Endodermal cell (in vitro differentiated cells): ENCODE results near the gene NBAS. TPM values are rescaled to one million over a fixed set of nuclear protein-coding genes. Genes with fewer than 3 reads are reported as not detected.

Experiments used
- DNase-seq: peaks from one replicate; pipeline ENCODE4 v3.0.0-alpha.2; 2017
- H3K27ac ChIP-seq: 2 replicates; pipeline ENCODE4 v1.5.1; 2013; ENCODE audit warnings: mild to moderate bottlenecking, low read depth, low read length, moderate library complexity
- H3K27me3 ChIP-seq: 2 replicates; pipeline ENCODE4 v1.6.1; 2013; ENCODE audit warnings: mild to moderate bottlenecking, low read length, moderate library complexity; ENCODE audit not compliant: insufficient read depth, control insufficient read depth, poor library complexity, severe bottlenecking
- H3K36me3 ChIP-seq: 2 replicates; pipeline ENCODE4 v1.7.0; 2013; ENCODE audit warnings: mild to moderate bottlenecking, low read length, moderate library complexity; ENCODE audit not compliant: control insufficient read depth, insufficient read depth
- H3K4me1 ChIP-seq: one replicate; pipeline ENCODE4 v1.7.0; 2013; ENCODE audit warnings: low read length; ENCODE audit not compliant: control insufficient read depth, insufficient read depth
- H3K4me3 ChIP-seq: 2 replicates; pipeline ENCODE4 v1.5.1; 2013; ENCODE audit warnings: mild to moderate bottlenecking, low read length, moderate library complexity
- H3K9ac ChIP-seq: 2 replicates; pipeline ENCODE4 v1.6.1; 2013; ENCODE audit warnings: mild to moderate bottlenecking, low read length, moderate library complexity; ENCODE audit not compliant: poor library complexity, severe bottlenecking; ENCODE audit errors: extremely low read depth
- H3K9me3 ChIP-seq: 2 replicates; pipeline ENCODE4 v1.6.1; 2013; ENCODE audit warnings: mild to moderate bottlenecking, low read length, moderate library complexity; ENCODE audit not compliant: control insufficient read depth
- H3K27ac Mint-ChIP-seq: 2 replicates; pipeline ENCODE4 v1.8.0; 2020; ENCODE audit warnings: mixed read lengths
- H3K27me3 Mint-ChIP-seq: 2 replicates; pipeline ENCODE4 v1.8.0; 2021; ENCODE audit warnings: mild to moderate bottlenecking, mixed read lengths; ENCODE audit not compliant: insufficient read depth
- H3K36me3 Mint-ChIP-seq: 2 replicates; pipeline ENCODE4 v1.8.0; 2020; ENCODE audit warnings: low read depth, mixed read lengths
- H3K4me1 Mint-ChIP-seq: 2 replicates; pipeline ENCODE4 v1.8.0; 2020; ENCODE audit warnings: mixed read lengths
- H3K4me3 Mint-ChIP-seq: 2 replicates; pipeline ENCODE4 v1.8.0; 2020; ENCODE audit warnings: mild to moderate bottlenecking, moderate library complexity, mixed read lengths
- H3K9me3 Mint-ChIP-seq: 2 replicates; pipeline ENCODE4 v1.8.0; 2020; ENCODE audit warnings: mild to moderate bottlenecking, mixed read lengths
- WGBS, 2 experiments: methylation state at CpG; one replicate each; pipeline versions ENCODE4 v1.1.5 to v1.1.7; 2013; ENCODE audit warnings: missing lambda C conversion rate in 2 of 2, mixed read lengths in 1 of 2; ENCODE audit not compliant: insufficient coverage in 1 of 2, insufficient read length in 1 of 2; 5-methylcytosine and 5-hydroxymethylcytosine counted together
- total RNA-seq, 2 donors: library from RNA; stranded (reverse); fragmentation: NEBNext Ultra II Directional in 1 of 2; extraction: Animal tissue kit (Norgen Biotek cat#: 25700) in 1 of 2; gene quantifications; 2 replicates in 1 of 2; 3 replicates in 1 of 2; pipeline ENCODE4 v1.2.1, GENCODE V29; 2021
- TF ChIP-seq, protein P1 (sequence below): fragments of 200-600 bp; sonication (generic); conservative IDR thresholded peaks from 2 replicates; pipeline ENCODE4 v1.5.0; 2021; ENCODE audit warnings: antibody characterized with exemption, mild to moderate bottlenecking

NBAS gene
- total RNA-seq, 2 donors from 2014 or later: 47.4 to 54.7 TPM

DNA sequence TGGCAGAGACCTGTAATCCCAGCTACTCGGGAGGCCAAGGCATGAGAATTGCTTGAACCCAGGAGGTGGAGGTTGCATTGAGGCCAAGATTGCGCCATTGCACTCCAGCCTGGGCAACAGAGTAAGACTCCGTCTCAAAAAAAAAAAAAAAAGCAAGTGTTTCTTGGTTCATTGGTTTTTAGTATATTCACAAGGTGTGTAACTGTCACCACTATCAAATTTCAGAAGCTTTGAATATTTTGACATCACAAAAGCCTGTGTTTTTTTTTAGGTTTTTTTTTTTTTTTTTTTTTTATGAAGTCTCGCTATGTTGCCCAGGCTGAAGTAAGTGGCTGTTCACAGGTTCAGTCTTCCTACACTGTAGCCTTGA, 47.2 kb upstream of the NBAS start:
- WGBS, 2 experiments: 96 to 100% methylated on average over 1 to 4 of the region's 4 CpGs
- peaks cover 17% of the 10 kb centered on the region for H3K9me3 Mint-ChIP-seq
- no peak overlapping the region for H3K4me3 Mint-ChIP-seq
- TF ChIP-seq, protein P1, sequence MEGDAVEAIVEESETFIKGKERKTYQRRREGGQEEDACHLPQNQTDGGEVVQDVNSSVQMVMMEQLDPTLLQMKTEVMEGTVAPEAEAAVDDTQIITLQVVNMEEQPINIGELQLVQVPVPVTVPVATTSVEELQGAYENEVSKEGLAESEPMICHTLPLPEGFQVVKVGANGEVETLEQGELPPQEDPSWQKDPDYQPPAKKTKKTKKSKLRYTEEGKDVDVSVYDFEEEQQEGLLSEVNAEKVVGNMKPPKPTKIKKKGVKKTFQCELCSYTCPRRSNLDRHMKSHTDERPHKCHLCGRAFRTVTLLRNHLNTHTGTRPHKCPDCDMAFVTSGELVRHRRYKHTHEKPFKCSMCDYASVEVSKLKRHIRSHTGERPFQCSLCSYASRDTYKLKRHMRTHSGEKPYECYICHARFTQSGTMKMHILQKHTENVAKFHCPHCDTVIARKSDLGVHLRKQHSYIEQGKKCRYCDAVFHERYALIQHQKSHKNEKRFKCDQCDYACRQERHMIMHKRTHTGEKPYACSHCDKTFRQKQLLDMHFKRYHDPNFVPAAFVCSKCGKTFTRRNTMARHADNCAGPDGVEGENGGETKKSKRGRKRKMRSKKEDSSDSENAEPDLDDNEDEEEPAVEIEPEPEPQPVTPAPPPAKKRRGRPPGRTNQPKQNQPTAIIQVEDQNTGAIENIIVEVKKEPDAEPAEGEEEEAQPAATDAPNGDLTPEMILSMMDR: no peak
- H3K36me3 Mint-ChIP-seq: peaks cover 76% of the 10 kb centered on the region
- no peak overlapping the region for H3K4me3 ChIP-seq
- H3K4me1 Mint-ChIP-seq: no peaks in the 10 kb centered on the region
- H3K4me1 ChIP-seq: no peaks in the 10 kb centered on the region
- no peaks in the 10 kb centered on the region for H3K27me3 Mint-ChIP-seq
- DNase-seq: no peak
- no peak overlapping the region for H3K9ac ChIP-seq
- no peak overlapping the region for H3K27ac ChIP-seq
- H3K36me3 ChIP-seq: peaks cover 77% of the 10 kb centered on the region
- peaks cover 18% of the 10 kb centered on the region for H3K9me3 ChIP-seq
- H3K27me3 ChIP-seq: no peaks in the 10 kb centered on the region
- no peak overlapping the region for H3K27ac Mint-ChIP-seq

DNA sequence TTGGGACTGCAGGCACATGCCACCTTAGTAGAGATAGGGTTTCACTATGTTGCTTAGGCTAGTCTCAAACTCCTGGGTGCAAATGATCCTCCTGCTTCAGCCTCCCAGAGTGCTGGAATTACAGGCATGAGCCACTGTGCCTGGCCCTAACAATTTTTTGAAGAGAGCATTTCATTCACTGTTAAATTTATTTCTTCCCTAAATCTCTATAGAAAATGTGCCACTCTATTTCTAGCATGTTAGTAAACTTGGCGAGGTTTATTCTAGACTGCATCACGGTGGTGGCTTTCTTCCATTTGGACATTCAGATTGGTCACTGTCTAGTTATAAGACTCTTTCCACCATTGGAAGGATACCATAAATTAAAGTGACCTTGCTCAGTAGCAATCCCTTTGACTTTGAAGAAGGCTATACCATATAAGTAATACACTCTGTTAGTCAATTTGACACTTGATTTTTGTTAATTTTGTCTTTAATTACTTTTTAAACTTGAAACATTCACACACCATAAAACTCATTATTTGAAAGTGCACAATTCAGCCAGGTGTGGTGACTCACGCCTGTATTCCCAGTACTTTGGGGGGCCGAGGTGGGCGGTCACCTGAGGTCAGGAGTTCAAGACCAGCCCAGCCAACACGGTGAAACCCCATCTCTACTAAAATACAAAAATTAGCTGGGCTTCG, 46.7 kb upstream of the NBAS start:
- Histone ChIP-seq H3K36me3 (peaks cover 78% of the 10 kb centered on the region), H3K27ac (no peak overlapping the region), H3K27me3 (no peaks in the 10 kb centered on the region), H3K9ac (no peak overlapping the region), H3K4me1 (no peaks in the 10 kb centered on the region), H3K4me3 (no peak overlapping the region), H3K9me3 (peaks cover 13% of the 10 kb centered on the region)
- H3K9me3 Mint-ChIP-seq: peaks cover 12% of the 10 kb centered on the region
- no peaks in the 10 kb centered on the region for H3K4me1 Mint-ChIP-seq
- TF ChIP-seq, protein P1: no peak
- H3K4me3 Mint-ChIP-seq: no peak overlapping the region
- H3K27me3 Mint-ChIP-seq: no peaks in the 10 kb centered on the region
- 97 to 100% methylated on average over 5 to 7 of the region's 7 CpGs for WGBS, 2 experiments
- H3K27ac Mint-ChIP-seq: no peak overlapping the region
- peaks cover 76% of the 10 kb centered on the region for H3K36me3 Mint-ChIP-seq
- DNase-seq: no peak

DNA sequence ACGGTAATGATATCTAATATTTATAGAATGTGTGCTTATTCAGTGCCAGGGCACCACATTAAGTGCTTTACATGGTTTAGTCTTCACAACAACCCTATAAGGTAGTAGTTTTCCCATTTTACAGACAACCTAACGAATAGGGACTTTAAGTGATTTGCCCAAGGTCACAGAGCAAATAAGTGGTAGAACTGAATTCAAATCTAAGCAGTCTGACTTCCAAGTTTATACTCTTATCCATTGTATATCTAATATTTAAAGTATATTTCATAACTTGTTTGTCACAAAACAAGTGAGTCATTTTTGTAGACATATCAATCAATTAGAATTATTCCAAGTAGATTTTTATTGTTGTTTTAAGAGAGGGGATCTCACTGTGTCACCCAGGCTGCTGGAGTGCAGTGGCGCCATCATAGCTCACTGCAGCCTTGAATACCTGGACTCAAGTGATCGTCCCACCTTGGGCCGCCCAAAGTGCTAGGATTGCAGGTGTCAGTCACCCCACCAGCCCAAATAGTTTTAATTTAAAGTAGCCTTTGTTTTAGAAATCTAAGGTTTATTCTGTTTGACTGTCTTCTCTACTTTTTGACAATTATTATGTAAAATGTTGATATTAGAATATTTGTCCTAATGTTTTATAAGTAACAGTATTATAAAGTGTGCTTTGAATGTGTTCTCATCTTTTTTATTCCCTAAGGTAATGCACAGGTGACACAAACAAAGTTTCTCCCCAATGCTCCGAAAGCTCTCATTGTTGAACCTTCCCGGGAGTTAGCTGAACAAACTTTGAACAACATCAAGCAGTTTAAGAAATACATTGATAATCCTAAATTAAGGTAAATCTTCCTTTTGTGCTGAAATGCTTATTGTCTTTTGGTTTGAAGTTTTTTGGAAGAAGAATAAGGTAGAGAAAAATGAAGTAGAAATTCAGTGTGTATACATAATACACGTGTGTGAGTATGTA, 45.6 kb upstream of the NBAS start:
- DNase-seq: no peak
- H3K9me3 ChIP-seq: peaks cover 11% of the 10 kb centered on the region
- Mint-ChIP-seq H3K4me3 (no peak overlapping the region), H3K27me3 (no peaks in the 10 kb centered on the region), H3K36me3 (peaks cover 84% of the 10 kb centered on the region), H3K4me1 (no peaks in the 10 kb centered on the region), H3K9me3 (peaks cover 6% of the 10 kb centered on the region), H3K27ac (no peak overlapping the region)
- TF ChIP-seq, protein P1: no peak
- 97 to 100% methylated on average over 1 to 7 of the region's 8 CpGs for WGBS, 2 experiments
- H3K36me3 ChIP-seq: peaks cover 89% of the 10 kb centered on the region
- H3K9ac ChIP-seq: no peak overlapping the region
- H3K4me3 ChIP-seq: no peak overlapping the region
- no peaks in the 10 kb centered on the region for H3K4me1 ChIP-seq
- no peaks in the 10 kb centered on the region for H3K27me3 ChIP-seq
- H3K27ac ChIP-seq: no peak overlapping the region
